Neural progenitor cell (in vitro differentiated cells): ENCODE data around the gene SS18L1.

Experiments
- EZH2 ChIP-seq: fragments of 200-600 bp; sonication (generic); IDR thresholded peaks from 2 replicates; pipeline ENCODE4 v1.6.1; 2017; ENCODE audit warnings: antibody characterized with exemption, mild to moderate bottlenecking, moderate library complexity
- TF ChIP-seq, protein P1 (sequence below): fragments of 200-600 bp; sonication (generic); IDR thresholded peaks from 2 replicates; pipeline ENCODE4 v1.5.1; 2017; ENCODE audit warnings: antibody characterized with exemption, mild to moderate bottlenecking

DNA sequence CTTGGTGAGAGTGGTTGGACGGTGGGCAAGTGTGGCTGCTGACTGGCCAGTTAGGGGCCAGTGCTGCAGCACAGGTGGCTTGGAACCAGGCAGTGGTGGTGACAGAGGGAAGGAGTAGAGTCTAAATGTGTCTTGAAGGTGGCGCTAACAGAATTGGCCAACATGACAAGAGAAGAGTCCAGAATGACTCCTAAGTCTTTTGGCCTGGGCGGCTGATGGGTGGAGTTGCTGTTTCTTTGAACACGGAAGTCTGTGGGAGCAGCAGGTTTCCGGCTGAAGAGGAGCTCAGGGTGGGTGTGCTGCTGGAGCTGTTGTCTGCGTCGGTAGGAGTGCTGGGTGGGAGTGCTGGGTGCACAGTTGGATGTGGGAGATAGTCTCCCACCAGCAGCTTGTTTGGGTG, 11.1 kb upstream of the SS18L1 start:
- TF ChIP-seq, protein P1, sequence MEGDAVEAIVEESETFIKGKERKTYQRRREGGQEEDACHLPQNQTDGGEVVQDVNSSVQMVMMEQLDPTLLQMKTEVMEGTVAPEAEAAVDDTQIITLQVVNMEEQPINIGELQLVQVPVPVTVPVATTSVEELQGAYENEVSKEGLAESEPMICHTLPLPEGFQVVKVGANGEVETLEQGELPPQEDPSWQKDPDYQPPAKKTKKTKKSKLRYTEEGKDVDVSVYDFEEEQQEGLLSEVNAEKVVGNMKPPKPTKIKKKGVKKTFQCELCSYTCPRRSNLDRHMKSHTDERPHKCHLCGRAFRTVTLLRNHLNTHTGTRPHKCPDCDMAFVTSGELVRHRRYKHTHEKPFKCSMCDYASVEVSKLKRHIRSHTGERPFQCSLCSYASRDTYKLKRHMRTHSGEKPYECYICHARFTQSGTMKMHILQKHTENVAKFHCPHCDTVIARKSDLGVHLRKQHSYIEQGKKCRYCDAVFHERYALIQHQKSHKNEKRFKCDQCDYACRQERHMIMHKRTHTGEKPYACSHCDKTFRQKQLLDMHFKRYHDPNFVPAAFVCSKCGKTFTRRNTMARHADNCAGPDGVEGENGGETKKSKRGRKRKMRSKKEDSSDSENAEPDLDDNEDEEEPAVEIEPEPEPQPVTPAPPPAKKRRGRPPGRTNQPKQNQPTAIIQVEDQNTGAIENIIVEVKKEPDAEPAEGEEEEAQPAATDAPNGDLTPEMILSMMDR: no peak
- TF ChIP-seq EZH2: no peak
